ENCODE data around the gene ERI3.
"Not testable (repeated sequence)": the region's sequence is repeated elsewhere in the genome, so short reads cannot be mapped to it uniquely, and the experiment has no call there.

The ERI3 gene

GRCh38 chr1:44229435-44230167 is 125.5 kb downstream of the ERI3 start:
- no peak for DNase-seq

DNA sequence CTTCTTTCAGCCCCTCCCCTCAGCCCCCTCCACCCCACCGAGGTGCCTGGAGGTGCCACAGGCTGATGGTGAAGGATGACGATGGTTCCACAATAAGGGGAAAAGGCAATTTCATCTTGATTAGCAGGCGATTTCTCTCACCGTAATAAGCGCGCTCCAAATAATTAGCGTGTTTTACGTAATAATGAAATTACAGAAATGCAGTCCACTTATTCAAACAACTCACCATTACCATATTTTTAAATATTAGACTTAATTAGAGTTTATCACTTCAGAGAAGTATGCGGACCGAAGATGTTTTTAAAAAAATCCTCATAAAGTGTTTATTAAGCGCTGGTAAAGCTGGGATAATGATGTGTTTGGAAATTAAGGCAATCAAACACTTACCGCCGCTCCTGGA is 126.8 kb downstream of the ERI3 start:
- no peak for DNase-seq

DNA sequence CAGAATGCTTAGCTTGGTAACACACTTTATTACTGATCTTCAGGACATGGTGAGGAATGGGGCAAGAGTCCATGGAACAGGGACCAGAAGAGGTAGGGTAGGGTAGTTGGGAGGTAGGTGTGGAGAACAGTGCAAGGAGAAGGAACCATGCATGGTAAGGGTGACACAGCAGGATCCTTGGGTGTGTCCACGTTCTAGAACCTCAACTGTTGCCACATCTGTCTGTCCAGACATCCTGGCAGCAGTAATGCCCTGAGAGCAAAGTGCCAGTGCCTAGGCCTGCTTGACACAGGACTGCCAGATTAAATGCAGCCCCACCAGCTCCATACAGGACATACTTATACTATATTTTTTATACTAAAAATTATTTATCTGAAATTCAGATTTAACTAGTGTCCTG is 127.8 kb downstream of the ERI3 start:
- no peak for DNase-seq

- DNase-seq: no peak
Observed at GRCh38 chr1:44225761-44226160, 129.3 kb downstream of the ERI3 start.

DNA sequence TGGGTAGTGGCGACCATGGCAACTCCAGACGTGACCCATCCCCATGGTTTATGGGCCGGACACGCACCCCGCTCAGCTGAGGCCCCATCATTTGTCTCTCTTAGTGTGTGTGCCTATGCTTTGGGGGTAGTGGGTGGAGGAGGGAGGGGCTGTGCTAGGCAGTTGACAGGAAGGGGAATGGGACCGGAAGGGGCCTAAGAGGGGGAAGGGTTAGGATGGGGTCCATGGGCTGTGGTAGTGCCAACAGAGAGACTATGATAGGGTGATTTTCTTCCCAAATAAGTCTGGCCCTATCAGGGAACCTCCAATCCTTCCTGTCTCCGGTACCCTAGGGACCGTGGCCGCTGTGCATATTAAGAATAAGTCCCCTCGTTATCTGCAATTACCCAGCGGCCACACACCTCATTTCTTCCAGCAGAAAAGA is 131.9 kb downstream of the ERI3 start:
- DNase-seq: no peak

DNA sequence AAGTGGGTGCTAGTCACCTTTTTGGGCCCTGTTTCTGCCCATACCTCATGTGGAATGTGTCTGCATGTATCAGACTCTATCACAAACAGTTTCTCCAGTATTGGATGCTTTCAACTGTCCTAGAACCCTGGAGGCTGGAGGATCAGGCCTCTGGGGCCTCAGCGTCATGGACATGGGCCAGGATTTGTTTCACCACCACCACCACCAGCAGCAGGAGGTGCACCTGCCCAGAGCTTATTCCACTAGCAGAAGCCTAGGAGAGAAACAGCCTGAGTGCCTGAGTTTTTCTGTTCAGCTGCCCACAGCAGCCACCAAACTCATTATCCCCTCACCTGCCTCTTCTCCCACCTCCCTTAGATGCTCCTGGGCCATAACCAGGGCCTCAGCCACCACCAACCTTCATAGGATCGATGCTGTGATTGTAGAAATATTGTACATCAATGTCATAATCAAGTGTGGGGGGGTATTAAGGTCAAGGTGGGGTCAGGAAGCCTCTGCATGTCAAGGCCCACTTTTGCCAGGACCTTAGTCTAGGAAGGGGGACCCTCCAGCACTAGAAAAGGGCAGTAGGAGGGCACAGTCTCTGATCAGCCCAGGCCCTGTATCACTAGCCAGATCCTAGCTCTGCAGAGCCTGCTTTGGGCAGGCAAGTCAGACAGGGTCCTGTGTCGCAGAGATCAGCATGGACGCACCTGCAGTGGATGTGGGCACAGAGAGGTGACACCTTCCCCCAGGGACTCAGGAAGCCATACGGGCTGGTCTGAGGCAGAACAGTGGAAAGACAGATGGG is 132.5 kb downstream of the ERI3 start:
- DNase-seq: no peak

DNA sequence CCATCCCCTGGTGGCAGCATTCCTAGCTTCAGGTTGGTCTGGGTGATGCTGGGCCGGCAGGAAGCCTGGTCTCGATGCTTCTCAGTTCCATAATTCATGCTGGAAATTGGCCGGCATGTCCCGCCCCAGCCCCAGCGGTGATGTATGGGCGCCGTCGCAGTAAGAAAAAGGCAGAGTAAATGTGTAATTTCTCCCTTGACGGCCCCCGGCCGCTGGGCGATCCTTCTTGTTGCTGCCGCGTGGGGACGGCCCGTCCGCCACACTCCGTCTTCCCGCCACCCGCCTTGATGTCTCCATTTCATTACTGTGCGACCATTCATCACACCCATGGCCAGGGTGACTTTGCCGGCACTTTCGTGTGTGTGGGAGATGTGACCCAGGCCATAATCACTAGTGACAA is 133.3 kb downstream of the ERI3 start:
- DNase-seq: no peak

- no peak for DNase-seq
Observed at GRCh38 chr1:44220755-44221154, 134.3 kb downstream of the ERI3 start.

DNA sequence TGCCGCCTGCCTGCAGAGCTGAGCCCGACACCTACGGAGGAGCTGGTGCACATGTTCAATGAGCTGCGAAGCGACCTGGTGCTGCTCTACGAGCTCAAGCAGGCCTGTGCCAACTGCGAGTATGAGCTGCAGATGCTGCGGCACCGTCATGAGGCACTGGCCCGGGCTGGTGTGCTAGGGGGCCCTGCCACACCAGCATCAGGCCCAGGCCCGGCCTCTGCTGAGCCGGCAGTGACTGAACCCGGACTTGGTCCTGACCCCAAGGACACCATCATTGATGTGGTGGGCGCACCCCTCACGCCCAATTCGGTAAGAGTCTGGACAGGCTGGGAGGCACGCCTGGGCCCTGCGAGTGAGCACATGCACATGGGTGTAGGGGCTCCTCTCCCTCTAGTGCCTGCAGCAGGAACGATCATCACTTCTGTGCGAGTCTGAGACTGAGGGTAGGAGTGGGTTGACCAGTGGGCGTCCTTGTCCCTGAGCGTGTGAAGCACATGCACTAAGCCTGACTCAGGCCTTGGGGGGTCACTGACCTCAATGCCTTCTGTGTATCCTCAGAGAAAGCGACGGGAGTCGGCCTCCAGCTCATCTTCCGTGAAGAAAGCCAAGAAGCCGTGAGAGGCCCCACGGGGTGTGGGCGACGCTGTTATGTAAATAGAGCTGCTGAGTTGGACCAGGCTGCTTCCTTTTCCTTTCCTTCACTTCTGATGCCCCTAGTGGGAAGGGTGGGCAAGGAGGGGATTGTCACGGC is 134.9 kb downstream of the ERI3 start:
- DNase-seq: no peak

DNA sequence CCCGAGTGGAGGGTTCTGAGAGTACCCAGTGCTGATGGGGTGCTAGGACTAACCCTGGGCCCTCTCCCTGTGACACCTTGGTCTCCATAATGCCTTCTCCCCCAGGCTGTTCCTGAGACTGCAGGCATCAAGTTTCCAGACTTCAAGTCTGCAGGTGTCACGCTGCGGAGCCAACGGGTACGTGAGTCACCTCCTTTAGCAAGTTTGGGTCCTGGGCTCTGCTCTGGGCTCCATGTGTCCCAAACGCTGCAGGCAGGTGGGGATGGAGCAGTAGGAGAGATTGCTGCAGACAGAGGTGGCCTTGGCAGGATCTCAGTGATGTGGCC is 135.8 kb downstream of the ERI3 start:
- no peak for DNase-seq

GRCh38 chr1:44218503-44219300 is 136.4 kb downstream of the ERI3 start:
- no peak for DNase-seq

- DNase-seq: peak; percentile 52
Observed at GRCh38 chr1:44217809-44218410, 137.1 kb downstream of the ERI3 start.

GRCh38 chr1:44213222-44214112 is 141.6 kb downstream of the ERI3 start, which contains the start of gene DMAP1:
Gene DMAP1 (plus strand): TSS chr1:44213471. CDS start chr1:44213754, 283 bp downstream.
- peak; percentile 89 for DNase-seq

DNA sequence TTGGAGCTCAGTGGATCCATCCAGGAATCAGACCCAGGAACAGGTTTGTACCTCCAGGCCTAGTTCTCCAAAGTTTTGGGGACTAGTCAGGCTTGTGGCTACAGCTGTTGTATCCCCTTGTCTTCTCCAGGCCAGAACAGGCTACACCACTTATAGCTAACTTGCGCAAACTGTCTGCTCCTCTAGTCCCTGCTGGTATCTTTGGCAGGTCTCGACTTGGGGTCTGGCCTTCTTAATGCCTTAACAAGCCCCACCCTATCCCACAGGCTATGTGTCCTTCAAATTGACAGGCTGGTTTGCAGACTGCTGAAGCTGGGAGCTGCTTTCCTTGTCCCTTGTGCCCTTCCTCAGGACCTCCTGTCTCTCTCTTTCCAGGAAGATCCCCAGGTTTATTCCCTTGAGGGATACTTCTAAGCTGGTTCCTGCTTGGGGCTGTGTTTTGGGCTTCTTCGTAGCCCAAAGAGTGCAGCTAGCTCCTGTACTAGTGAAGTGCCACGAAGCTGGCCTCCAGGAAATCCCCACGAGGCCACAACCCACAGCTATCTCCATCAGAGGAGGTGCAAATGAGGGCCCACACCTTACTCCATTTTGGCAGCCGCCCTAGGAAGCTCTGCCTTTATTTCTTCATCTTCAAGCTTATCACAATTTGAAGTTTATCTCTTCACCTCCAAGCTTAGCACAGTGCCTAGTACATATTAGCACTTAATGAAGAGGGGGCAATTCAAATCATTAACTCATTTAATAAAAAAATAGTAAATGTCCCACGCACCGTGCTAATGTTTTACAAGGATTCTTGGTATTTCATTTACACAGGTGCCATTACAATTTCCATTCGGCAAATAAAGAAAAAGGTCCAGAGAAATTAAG is 142.5 kb downstream of the ERI3 start:
- DNase-seq: no peak

DNA sequence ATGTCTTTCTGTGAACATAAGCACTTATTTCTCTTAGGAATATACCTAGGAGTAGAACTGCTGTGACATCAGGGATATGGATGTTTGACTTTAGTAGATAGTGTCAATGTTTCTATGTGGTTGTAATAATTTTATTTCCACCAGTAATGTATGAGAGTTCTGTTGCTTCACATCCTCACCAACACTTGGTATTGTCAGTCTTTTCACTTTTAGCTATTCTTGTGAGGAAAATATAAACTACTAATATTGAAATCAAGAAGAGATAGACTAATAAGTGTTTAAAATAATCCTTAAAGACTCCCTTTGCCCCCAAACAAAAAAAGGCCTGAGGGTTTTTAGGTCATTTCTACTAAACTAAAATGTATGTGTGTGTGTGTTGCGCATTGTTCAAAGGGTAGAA is 144.5 kb downstream of the ERI3 start:
- no peak for DNase-seq

GRCh38 chr1:44208226-44208625 is 146.8 kb downstream of the ERI3 start:
- no peak for DNase-seq

DNA sequence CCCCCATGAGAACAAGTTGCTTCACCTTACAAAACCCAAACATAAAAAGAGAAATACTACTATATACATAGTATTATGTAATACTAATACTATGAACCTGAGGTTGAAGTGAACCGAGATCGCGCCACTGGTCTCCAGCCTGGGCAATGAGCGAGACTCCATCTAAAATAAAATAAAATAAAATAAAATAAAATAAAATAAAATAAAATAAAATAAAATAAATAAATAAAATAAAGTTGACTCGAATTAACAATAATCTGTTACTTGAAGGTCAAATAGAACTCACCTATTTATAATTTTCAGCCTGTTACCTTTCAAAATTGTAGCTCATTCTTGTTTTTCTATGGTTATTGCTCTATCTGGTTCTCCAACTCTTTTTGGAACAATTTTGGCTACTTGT is 148.5 kb downstream of the ERI3 start:
- not testable (repeated sequence) for DNase-seq

GRCh38 chr1:44200336-44200735 is 154.7 kb downstream of the ERI3 start:
- no peak for DNase-seq

- DNase-seq: no peak
Observed at GRCh38 chr1:44174630-44175029, 180.4 kb downstream of the ERI3 start.

Data from NCI-H1105 treated with DMSO at 0.1 percent for 48 hours (cell line).